ENCODE measurements around the gene CWC27. TPM values are rescaled to one million over a fixed set of nuclear protein-coding genes. Genes with fewer than 3 reads are reported as not detected.

Gene CWC27
- total RNA-seq, 1 donor from 2014 or later, result 23.3 TPM

DNA sequence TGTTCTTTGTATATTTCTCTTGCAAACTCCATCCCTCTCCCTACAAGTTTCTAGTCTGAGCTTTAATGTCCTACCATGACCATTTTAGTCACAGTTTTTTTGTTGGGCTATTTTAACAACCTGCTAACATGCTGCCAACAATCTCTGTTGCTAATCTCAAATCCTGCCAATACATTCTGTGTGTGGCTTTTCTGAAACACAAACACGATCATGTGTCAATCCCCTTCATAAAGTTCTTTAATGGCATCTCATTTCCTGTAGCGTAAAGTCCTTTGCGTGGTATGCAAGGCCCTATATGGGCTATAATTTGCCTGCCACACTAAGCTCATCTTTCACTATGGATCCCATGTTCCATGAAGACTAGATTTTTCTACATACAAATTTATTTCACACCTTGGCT lies 180.6 kb downstream of the CWC27 start:
- no peak for DNase-seq
- no peaks in the 10 kb centered on the region for H3K27me3 Mint-ChIP-seq (ENCODE audit: unreplicated experiment)
- peaks cover 3% of the 10 kb centered on the region for H3K36me3 Mint-ChIP-seq (ENCODE audit: unreplicated experiment)
- no peak overlapping the region for H3K27ac Mint-ChIP-seq (ENCODE audit: unreplicated experiment)
- H3K4me3 Mint-ChIP-seq (ENCODE audit: unreplicated experiment), result no peak overlapping the region
- TF ChIP-seq, protein P1, sequence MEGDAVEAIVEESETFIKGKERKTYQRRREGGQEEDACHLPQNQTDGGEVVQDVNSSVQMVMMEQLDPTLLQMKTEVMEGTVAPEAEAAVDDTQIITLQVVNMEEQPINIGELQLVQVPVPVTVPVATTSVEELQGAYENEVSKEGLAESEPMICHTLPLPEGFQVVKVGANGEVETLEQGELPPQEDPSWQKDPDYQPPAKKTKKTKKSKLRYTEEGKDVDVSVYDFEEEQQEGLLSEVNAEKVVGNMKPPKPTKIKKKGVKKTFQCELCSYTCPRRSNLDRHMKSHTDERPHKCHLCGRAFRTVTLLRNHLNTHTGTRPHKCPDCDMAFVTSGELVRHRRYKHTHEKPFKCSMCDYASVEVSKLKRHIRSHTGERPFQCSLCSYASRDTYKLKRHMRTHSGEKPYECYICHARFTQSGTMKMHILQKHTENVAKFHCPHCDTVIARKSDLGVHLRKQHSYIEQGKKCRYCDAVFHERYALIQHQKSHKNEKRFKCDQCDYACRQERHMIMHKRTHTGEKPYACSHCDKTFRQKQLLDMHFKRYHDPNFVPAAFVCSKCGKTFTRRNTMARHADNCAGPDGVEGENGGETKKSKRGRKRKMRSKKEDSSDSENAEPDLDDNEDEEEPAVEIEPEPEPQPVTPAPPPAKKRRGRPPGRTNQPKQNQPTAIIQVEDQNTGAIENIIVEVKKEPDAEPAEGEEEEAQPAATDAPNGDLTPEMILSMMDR (IDR thresholded peaks at IDR 0.05; ENCODE audit: partially characterized antibody, unreplicated experiment), result no peak
- H3K4me1 Mint-ChIP-seq (ENCODE audit: low read depth, unreplicated experiment), result no peaks in the 10 kb centered on the region
- no peaks in the 10 kb centered on the region for H3K9me3 Mint-ChIP-seq (ENCODE audit: unreplicated experiment)

DNA sequence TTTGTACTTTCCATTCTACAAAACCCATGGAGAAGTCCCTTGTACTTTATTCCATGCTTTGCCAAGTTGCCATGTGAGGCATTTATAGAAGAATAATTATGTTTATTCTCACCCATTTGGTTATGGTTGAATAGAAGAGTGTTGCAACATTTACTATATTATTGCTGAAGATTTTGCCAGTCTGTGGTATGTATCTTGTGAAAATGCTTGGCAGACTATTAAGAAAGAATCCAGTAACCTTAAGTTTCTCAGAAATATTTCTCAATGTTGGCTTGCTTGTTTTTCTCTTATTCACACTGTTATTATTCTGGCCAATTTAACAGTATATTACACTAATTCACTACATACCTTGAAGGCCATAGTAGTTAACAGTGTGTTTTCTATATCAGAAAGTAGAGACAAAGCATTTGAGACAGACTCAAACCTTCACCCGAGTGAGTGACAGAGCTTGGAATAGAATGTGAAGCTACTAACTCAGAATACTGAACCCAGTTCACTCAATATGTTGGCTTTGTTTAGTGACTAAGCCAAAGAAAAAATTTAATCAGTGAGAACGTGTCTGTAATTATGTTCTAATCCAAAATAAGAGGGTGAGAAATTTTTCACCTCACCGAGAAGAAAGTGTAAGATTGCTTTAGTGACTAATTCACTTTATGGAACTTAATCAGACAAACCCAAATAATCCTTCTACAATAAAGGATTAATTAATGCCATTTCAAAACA lies 184.4 kb downstream of the CWC27 start:
- H3K27ac Mint-ChIP-seq (ENCODE audit: unreplicated experiment), result no peak overlapping the region
- H3K9me3 Mint-ChIP-seq (ENCODE audit: unreplicated experiment), result no peaks in the 10 kb centered on the region
- peaks cover 3% of the 10 kb centered on the region for H3K36me3 Mint-ChIP-seq (ENCODE audit: unreplicated experiment)
- H3K4me1 Mint-ChIP-seq (ENCODE audit: low read depth, unreplicated experiment), result no peaks in the 10 kb centered on the region
- TF ChIP-seq, protein P1 (IDR thresholded peaks at IDR 0.05; ENCODE audit: partially characterized antibody, unreplicated experiment), result no peak
- no peak overlapping the region for H3K4me3 Mint-ChIP-seq (ENCODE audit: unreplicated experiment)
- no peaks in the 10 kb centered on the region for H3K27me3 Mint-ChIP-seq (ENCODE audit: unreplicated experiment)
- no peak for DNase-seq

DNA sequence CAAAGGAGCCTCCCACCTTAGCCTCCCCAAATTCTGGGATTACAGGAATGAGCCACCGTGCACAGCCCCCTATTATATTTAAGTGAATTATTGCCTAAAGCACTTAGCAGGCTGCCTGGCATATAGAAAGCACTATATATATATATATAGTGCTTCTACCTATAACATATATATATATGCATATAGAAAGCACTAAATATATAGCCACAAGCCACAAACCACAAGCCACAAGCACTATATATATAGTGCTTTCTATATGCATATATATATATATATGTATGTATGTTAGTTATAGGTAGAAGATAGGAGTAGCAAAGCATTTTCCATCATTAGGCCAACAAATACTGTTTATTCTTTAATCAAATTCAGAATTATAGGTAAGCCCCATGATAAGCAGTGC lies 185.8 kb downstream of the CWC27 start:
- no peaks in the 10 kb centered on the region for H3K9me3 Mint-ChIP-seq (ENCODE audit: unreplicated experiment)
- H3K27me3 Mint-ChIP-seq (ENCODE audit: unreplicated experiment), result no peaks in the 10 kb centered on the region
- H3K36me3 Mint-ChIP-seq (ENCODE audit: unreplicated experiment), result peaks cover 3% of the 10 kb centered on the region
- TF ChIP-seq, protein P1 (IDR thresholded peaks at IDR 0.05; ENCODE audit: partially characterized antibody, unreplicated experiment), result no peak
- no peak overlapping the region for H3K4me3 Mint-ChIP-seq (ENCODE audit: unreplicated experiment)
- H3K27ac Mint-ChIP-seq (ENCODE audit: unreplicated experiment), result no peak overlapping the region
- no peaks in the 10 kb centered on the region for H3K4me1 Mint-ChIP-seq (ENCODE audit: low read depth, unreplicated experiment)
- no peak for DNase-seq

- Mint-ChIP-seq H3K27ac (ENCODE audit: unreplicated experiment) (no peak overlapping the region), H3K4me3 (ENCODE audit: unreplicated experiment) (no peak overlapping the region)
- DNase-seq, result no peak
These were observed 190.1 kb downstream of the CWC27 start for GRCh38 chr5:64958757-64959391.

More at GRCh38 chr5:64958757-64959391, 190.1 kb downstream of the CWC27 start:
- H3K9me3 Mint-ChIP-seq (ENCODE audit: unreplicated experiment), result no peaks in the 10 kb centered on the region
- TF ChIP-seq, protein P1 (IDR thresholded peaks at IDR 0.05; ENCODE audit: partially characterized antibody, unreplicated experiment), result peak; percentile 42
- no peaks in the 10 kb centered on the region for H3K4me1 Mint-ChIP-seq (ENCODE audit: low read depth, unreplicated experiment)
- peaks cover 16% of the 10 kb centered on the region for H3K36me3 Mint-ChIP-seq (ENCODE audit: unreplicated experiment)
- peaks cover 2% of the 10 kb centered on the region for H3K27me3 Mint-ChIP-seq (ENCODE audit: unreplicated experiment)
